ENCODE measurements around the gene VAC14. TPM values are rescaled to one million over a fixed set of nuclear protein-coding genes. Genes with fewer than 3 reads are reported as not detected.
"Not testable (repeated sequence)": the region's sequence is repeated elsewhere in the genome, so short reads cannot be mapped to it uniquely, and the experiment has no call there.

VAC14 gene
- total RNA-seq, 1 experiment from 2014 or later: 92.3 TPM

- no peak for DNase-seq (ENCODE audit: low spot score)
These were observed 154.4 kb downstream of the VAC14 start, which contains the start of gene IL34 for GRCh38 chr16:70646260-70647241. TSS of gene IL34 (plus strand) at chr16:70646559. CDS start at chr16:70646948, 389 bp downstream.

GRCh38 chr16:70644763-70645597 is 156.0 kb downstream of the VAC14 start:
- no peak for DNase-seq (ENCODE audit: low spot score)

GRCh38 chr16:70643264-70643663 is 157.7 kb downstream of the VAC14 start:
- not testable (repeated sequence) for DNase-seq (ENCODE audit: low spot score)

- DNase-seq (ENCODE audit: low spot score): no peak
These were observed 158.3 kb downstream of the VAC14 start for GRCh38 chr16:70642633-70643032.

- DNase-seq (ENCODE audit: low spot score): no peak
These were observed 161.9 kb downstream of the VAC14 start for GRCh38 chr16:70638814-70639792.

Other genes with a start within 250 kb of the VAC14 start
- gene IL34, start 154.6 kb downstream of the VAC14 start, total RNA-seq (2014; rRNA removed; shearing (Covaris generic)): 9.1 and 11.5 TPM in 2 replicates
- 23.0 and 38.1 TPM in 2 replicates for gene MTSS2, start 115.1 kb downstream of the VAC14 start, total RNA-seq (2014; rRNA removed; shearing (Covaris generic))